ENCODE measurements around the gene AMIGO2.
"Not testable (repeated sequence)": the region's sequence is repeated elsewhere in the genome, so short reads cannot be mapped to it uniquely, and the experiment has no call there.

GRCh38 chr12:47058640-47059039 lies 21.1 kb downstream of the AMIGO2 start:
- not testable (repeated sequence) for TF ChIP-seq POLR2A, CTCF, EP300 (IDR thresholded peaks at IDR 0.05)

Data from ovary (tissue), 3 donors.